NCI-H524 treated with DMSO at 0.1 percent for 48 hours (cell line): Measurements from ENCODE around the gene DOCK8.
"Not testable (repeated sequence)": the region's sequence is repeated elsewhere in the genome, so short reads cannot be mapped to it uniquely, and the experiment has no call there.

Source experiments
- DNase-seq: peaks from one replicate; lab custom pipeline; 2025; lab: John Stamatoyannopoulos, UW

Gene DOCK8

DNA sequence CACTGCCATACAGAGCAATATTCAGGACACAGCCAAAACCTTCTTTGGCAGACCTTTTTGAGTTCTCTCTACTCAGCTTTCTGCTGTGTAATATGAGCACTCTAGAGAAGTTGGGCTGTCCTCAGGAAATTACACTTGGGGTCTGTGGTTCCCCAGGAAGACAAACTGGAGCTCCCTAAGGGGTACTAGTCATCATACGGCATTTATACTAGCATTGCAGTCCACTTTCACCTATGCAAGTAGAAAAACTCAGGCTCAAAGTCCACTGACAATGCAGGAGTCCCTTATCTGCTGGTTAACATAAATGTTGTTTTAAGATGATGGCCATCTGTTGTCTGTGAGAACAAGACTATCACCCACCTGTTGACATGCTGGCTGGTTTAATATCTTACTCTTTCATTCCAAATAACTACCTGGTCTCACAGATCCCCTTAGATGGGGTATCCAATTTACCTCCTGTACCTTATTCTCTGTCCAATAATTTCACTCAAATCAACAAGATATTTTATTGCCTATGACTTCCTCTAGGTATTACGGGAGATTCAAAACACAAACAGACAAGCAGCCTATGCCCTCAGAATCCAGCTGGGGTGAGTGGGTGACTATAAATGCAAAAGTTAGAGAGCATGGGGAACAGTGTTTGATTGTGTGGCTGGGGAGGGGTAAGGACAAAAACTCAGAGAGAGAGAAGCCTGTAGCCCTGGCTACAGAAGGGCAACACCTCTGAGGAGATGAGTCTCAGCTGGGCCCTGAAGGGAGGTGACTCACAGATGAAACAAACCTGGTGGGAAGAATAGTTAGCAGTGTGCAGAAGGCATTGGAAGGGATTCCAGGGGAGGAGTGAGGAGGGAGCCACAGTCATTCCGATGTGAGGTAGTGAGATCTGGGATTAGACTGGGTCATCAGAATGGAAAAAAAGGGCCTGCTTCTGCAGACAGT is 10.2 kb downstream of the DOCK8 start:
- no peak for DNase-seq

DNA sequence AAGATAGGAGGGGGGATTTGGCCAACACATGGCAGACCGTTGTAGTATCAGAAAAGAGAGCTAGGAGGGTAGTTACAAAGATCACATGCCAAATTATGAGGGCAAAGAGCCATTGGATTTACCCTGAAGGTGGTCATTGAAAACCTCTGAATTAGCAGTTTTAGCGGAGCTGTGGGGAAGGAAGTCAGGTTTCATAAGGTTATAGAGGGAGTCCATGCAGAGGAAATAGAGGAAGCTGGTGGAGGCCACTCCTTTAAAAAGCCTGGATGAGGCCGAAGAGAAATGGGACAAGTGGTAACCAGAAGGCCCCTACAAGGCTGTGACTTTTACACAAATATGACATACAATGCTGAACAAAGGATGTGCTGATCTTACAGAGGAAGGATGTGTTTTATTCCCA is 13.2 kb downstream of the DOCK8 start:
- no peak for DNase-seq

DNA sequence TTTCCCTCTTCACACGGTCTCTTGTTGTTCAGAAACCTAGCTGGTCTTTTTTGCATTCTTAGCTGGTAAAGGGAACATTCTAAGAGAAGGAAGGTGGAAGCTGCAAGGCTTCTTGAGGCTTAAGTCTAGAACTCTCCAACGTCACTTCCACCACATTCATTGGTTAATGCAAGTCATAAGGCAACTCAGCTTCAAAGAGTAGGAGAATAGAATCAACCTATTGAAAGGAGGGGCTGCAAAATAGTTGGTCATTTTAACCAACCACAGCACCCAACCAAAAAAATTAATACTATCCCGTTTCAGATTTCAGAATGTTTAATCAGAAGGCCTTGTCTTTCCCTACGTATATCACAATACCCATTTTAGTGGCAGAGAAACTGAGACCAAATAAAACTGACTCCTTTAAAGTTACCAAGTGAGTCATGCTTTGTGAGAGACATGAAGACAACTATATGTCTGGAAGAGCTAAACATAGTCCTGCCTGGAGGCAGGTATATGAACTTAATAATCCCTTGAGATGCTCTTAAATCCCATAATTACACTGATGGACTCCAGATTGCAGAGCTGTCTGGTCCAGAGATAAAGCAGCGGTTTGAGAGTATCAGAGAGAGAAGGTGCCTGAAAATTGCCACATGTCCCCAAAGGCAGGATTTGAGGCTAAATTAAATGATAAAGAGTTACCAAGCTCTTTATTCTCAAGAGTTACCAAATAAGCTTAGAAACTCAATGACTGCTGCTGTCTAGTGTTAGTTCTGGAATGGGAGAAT is 14.4 kb downstream of the DOCK8 start:
- DNase-seq: peak; percentile 18

DNA sequence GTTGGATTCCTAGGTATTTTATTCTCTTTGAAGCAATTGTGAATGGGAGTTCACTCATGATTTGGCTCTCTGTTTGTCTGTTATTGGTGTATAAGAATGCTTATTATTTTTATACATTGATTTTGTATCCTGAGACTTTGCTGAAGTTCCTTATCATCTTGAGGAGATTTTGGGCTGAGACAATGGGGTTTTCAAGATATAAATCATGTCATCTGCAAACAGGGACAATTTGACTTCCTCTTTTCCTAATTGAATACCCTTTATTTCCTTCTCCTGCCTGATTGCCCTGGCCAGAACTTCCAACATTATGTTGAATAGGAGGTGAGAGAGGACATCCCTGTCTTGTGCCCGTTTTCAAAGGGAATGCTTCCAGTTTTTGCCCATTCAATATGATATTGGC is 17.0 kb downstream of the DOCK8 start:
- DNase-seq: not testable (repeated sequence)

DNA sequence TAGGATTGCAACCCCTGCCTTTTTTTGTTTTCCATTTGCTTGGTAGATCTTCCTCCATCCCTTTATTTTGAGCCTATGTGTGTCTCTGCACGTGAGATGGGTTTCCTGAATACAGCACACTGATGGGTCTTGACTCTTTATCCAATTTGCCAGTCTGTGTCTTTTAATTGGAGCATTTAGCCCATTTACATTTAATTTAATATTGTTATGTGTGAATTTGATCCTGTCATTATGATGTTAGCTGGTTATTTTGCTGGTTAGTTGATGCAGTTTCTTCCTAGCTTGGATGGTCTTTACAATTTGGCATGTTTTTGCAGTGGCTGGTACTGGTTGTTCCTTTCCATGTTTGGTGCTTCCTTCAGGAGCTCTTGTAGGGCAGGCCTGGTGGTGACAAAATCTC is 19.0 kb downstream of the DOCK8 start:
- not testable (repeated sequence) for DNase-seq

DNA sequence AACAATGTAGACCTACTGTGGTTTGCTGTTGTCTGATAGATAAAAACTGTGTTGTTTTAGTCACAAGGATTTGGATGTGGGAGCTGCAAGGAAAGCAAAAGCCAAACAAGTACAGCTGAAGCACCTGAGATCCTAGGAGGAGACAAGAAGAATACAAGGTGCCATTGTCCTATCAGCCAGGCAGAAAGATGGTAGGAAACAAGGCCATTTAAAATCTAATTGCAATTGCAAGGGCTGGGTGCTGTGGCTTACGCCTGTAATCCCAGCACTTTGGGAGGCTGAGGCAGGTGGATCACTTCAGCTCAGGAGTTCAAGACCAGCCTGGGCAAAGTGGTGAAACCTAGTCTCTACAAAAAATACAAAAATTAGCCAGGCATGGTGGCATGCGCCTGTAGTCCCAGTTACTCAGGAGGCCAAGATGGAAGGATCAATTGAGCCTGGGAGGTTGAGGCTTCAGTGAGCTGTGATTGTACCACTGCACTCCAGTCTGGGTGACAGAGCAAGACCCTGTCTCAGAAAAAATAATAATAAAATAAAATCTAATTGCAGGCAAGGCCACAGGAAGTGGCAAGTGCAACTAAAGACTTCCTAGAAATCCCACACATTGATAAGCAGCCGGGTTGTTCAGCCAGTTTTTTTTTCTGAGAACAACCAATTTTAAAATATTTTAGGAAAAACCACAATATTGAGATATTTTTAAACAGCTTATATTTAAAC is 22.6 kb downstream of the DOCK8 start:
- no peak for DNase-seq

DNA sequence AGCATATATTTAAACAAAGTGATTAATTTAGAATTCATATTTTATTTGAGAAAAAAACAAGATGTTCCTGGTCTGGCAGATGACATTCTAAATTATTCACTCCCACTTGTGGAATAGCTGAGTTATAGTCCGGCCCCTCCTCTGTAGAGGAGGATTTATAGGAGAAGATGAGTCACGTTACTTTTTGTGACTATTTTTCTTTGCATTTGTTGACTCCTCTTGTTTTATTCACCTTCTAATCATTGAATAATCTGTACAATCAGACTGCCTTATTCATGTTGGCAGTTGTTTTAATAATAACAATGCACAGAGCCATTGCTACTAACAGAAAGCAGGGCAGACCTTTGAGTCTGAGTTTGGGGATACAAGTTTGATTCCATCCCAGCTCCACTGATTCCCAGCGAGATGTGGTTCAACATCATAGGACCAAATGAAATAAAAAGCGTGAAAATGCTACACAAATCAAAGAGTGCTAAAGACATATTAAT is 23.2 kb downstream of the DOCK8 start:
- no peak for DNase-seq

DNA sequence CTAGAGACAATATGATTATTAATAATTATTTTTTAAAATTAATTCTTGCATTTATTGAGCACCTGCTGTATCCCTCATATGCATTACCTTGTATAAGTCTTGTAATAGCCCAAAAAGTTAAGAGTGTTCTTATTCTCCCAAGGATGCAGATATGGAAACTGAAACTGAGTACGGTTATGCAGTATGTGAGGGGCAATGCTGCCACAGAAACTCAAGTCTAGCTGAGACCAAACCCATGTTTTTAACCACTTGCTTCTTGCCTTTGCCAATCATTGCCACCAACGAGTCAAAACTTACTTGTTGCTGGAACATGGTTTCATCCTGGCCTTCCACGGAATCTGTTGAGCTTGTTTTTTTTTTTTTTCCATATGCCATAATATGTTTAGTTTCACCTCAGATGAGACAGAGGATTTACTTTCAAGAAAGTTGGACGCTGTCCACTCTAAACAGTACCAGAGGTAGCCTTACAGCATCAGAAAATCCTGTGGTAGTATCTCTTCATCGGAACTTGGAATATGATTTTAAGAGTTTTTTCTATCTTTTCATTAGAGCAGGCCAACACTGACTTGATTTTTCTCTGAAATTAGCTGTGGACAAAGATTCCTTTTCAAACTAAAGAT is 27.9 kb downstream of the DOCK8 start:
- no peak for DNase-seq

DNA sequence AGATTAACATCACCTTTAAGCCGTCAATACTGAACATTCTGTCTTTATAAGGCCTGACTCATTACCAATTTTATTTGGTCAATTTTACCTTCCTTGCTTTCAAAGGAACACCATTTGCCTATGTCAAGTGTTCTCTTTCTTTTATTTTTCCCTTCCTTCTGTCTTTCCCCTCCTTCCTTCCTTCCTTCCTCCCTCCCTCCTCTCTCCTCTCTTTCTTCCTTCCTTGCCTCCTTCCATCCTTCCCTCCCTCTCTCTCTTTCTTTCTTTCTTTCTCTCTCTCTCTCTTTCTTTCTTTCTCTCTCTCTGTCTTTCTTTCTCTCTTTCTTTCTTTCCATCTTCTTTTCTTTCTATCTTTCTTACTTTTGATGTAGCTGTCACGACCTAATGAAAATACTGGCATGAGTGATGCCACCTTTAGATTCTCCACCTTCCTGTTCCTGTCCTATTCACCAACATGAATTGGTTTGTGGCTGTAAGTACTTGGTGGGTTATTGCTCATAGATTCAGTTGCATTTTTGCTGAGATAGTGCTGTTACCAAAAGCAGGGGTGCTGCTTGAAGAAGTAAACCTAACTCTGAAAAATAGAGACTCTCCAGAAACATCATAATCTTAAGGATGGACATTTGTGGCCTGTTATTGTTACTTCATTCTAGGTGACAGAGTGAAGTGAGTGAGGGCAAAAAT is 33.8 kb downstream of the DOCK8 start:
- DNase-seq: no peak

DNA sequence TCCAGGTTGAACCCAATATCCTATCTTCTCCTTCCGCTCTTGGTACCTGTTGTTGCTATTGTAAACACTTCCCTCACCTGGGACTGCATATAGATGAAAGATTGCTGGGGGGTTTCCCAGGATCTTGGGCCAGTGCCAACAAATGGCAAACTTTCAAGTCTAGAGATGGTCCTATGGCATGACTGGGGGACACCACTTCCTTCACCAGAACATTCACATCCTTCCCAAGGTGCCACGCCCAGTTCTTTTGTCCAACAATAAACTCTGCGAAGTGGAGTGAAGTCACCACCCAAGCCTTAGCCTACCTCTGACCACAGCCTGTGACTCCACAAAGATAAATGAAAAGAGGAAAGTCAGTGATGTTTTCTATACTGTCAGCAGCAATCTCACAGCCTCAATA is 34.4 kb downstream of the DOCK8 start:
- DNase-seq: no peak

DNA sequence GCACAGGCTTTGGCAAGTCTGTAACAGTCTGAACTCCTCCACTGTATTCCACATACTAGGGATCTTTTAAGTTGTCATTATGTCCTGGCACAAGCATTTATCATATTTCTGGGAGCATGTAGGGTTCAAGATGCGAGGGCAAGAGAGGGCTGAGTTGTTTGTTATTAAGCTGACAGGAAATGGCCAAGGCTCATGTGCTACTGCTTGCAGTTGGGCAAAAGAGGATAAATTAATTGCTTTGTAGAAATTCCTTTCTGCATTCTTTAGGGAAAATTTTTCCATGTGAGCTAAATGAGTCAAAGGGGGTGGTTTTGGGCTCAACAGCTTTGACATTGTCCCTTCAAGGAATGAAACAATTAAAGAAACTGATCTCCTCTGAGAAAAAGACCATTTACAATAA is 35.4 kb downstream of the DOCK8 start:
- DNase-seq: no peak

DNA sequence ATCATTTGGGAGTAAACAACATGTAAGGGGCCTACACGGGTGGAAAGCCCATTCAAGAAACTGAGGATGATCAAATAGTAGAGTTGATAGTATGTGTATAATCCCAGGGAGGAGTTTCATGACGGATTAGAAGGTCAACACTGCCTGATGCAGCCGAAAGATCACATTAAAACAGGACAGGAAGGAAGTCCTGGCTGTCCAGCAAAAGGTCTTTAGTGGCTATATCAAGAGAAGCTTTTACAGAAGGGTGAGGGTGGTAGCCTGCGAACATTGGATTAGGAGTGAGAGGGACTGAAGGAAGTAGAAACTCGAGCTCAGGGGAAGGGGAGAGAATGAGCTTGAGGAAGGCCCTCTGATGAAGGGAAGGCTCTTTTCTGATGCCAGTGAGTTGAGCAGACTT is 36.0 kb downstream of the DOCK8 start:
- DNase-seq: no peak

DNA sequence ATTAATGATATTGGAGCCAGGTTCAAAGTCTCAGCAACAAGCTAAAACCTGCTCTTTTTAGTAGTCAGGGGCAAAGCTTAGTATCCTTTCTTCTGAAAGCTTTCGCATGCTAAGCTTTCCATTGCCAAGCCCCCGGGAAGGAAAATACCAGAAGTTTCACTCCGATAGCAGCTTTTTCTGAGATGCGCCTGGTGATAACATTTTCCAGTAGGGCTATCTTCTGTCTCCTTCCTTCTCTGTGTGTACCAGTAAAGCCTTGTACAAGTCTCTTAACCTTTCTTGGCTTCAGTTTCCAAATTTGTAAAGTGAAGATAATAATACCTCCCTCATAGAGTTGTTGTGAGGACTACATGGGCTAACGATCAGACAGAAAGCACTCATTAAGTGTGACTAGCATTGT is 36.7 kb downstream of the DOCK8 start:
- no peak for DNase-seq

DNA sequence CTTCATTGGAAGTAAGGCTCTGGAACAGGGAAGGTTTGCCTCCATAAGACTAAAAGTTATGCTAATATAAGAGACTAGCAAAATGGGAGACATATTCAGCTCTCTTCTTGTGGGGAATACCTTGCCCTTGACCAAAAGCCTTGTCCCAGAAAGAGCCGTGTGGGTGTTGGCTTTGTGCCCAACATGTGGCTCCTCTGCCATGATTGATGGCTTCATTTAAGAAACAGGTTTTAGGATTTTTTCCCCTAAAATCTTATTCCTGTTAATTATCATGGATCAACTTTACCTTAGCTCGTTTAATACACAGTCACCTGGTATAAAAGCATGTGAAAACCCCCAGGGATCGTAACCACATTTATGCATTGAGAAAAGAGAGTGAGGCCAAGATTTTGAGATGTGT is 38.9 kb downstream of the DOCK8 start:
- DNase-seq: no peak

DNA sequence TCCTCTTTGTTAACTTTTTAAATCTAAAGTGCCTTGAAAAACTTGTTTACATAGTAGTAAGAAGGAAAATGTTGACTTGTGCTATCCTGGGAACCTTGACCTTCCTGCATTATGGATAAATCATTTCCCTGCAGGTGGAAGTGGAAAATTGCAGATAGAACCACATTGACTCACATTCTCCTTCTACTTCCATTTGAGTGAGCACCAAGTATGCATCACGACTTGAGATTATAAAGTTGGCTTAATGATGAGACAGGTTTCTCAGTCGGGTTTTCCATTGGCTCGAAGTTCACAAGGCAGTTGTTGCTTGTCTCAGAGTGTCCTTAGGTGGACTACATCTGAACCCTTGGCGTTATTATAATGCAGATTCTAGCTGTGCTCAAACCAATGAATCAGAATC is 39.9 kb downstream of the DOCK8 start:
- no peak for DNase-seq

DNA sequence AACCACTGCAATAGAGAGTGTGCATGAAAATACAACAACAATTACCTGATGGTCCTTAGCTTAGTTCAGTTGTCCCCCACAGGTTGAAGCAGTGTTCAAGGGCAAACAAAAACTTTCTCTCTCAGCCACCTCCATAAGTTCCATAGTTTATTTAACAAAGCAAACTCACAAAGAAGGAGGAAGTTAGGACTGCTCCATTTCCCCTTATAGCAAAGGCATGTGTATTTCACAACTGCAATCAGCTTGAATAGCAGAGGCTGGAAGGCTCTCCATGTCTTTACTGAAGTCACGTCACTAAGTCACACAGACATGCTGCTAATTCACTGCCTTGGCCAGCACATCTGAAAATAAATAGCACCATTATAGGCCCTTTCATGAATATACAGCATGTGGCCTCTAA is 43.3 kb downstream of the DOCK8 start:
- no peak for DNase-seq

DNA sequence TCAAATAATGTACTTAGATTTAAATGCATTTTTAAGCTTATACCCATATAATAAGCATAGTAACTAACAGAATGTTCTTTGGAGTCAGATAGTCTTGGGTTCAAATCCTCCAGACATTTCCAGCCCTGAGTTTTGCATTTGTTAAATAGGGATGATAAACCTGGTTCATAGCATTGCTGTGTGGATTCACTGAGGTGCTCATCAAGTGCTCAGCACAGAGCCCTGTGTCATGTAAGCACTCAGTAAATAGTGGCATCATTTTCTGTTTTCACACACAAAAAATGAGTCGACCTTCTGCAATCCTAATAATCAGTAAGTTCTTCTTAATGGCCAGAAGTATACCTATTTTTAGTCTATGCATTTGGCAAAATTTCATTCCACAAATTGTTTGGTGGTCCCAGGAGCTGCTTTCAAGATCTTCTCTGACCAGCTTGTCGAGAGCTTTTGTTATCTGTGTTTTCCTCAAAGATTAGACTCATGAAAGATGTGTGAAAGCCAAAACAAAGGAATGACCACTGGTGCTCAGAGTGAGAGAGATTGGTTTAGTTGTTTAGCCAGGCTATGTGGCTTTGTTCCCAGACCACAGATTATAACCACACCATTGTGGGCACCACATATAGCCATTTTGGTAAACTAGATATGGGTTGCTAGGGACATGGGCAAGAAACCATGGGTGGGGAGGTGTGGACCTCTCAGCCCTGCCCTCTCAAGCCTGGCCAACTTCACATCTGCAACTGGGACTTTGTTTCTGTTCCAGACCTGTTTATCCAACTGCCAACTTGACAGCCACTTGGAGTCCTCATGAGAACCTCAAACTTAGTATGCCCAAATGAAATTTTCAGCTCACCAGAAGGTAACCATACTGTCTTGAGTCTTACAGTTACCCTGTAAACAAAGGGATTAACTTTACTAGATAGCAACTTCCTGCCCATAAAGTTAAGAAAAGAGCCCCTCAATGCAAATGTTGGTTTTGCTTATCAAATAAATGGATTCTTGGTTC is 45.0 kb downstream of the DOCK8 start:
- DNase-seq: no peak

DNA sequence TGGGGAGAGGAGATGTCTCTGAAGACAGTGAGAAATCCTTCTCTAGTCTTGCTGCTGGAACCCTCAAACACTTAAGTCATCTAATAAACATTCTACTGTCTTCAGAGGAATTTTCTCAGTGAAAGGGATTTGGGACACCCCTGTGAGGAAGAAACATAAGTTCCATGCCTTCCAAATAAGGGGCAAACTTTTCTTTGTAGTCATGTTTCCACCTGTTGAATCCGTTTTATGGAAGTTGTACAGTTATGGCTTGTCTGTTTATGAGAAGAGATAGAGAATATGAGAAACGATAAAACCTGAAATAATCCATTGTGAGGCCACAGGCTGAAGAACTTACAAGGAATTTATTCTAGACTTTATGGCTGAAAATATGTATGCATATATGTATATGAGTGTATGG is 49.6 kb downstream of the DOCK8 start:
- no peak for DNase-seq

DNA sequence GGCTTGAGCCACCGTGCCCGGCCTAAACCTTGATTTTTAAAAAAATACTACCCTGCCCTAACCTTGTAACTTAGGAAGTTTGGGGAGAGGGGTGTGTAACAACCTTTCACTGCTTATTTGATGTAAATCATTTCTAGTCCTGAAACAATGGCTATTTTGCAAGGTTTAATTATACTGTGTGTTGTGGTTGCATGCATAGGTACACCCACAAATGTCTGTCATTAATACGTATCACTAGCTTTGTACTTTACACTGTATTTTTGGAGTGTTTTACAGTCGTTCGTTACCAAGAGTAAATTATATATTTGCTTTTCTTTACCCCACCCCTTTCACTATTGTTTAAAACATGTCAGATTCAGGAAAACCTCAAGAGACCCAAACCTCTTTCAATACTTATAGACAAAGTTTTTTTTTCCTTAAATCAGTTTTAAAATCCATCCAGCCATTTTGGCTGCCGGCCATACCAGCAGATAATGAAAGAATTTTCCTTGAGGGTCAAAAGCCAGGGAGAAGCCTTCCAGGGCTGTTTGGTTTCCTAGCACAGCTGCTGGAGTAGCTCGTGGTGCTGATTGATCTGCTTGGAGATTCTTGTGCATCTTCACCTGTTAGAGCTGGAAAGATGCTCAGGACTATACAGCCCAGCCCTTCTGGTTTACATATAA is 50.7 kb downstream of the DOCK8 start:
- DNase-seq: no peak

DNA sequence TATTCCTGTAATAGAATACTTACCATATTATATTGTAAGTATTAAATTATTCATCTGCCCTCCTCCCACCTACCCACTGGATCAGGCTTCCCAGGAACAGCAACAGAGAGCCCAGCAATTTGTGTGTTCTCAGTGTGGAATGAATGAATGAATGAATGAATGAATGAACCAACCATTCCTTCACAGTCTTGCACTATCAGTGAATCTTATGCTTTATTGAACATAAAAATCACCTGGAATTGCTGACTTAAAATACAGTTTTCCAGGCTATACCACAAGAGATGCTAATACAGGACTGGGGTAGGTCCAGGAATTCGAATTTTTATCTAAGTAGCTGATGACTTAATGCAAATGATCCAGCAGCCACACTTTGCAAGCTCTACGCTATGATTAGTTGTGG is 51.6 kb downstream of the DOCK8 start:
- no peak for DNase-seq
